Skeletal muscle cell (primary cell): Measurements from ENCODE around the gene HSFY1.
"Not testable (repeated sequence)": the region's sequence is repeated elsewhere in the genome, so short reads cannot be mapped to it uniquely, and the experiment has no call there.

Experiments
- DNase-seq: peaks from one replicate; pipeline ENCODE4 v3.0.0-alpha.2; 2010; ENCODE audit warnings: low read depth
- H3K4me3 ChIP-seq: 2 replicates; pipeline ENCODE4 v1.5.1; 2011; ENCODE audit warnings: low read depth, mild to moderate bottlenecking, control low read depth, low read length, moderate library complexity

Gene HSFY1

GRCh38 chrY:18546420-18546819, at the start of gene HSFY1:
HSFY1 (plus strand) TSS chrY:18546720; CDS start chrY:18546788, 68 bp downstream.
- not testable (repeated sequence) for DNase-seq, H3K4me3 ChIP-seq

- not testable (repeated sequence) for DNase-seq, H3K4me3 ChIP-seq
Measured at GRCh38 chrY:18504266-18504665, 42.3 kb upstream of the HSFY1 start.

- not testable (repeated sequence) for DNase-seq, H3K4me3 ChIP-seq
Measured at GRCh38 chrY:18530995-18531655, 15.4 kb upstream of the HSFY1 start.

GRCh38 chrY:18538952-18539351, 7.6 kb upstream of the HSFY1 start:
- DNase-seq, result not testable (repeated sequence)

GRCh38 chrY:18553132-18553531, 6.6 kb downstream of the HSFY1 start:
- H3K4me3 ChIP-seq, DNase-seq: not testable (repeated sequence)

More at GRCh38 chrY:18538952-18539351, 7.6 kb upstream of the HSFY1 start:
- not testable (repeated sequence) for H3K4me3 ChIP-seq

GRCh38 chrY:18565915-18566314, 19.4 kb downstream of the HSFY1 start:
- not testable (repeated sequence) for H3K4me3 ChIP-seq, DNase-seq
